ENCODE measurements around the gene DNAH11. TPM values are rescaled to one million over a fixed set of nuclear protein-coding genes. Genes with fewer than 3 reads are reported as not detected.

Gene DNAH11
- polyA plus RNA-seq, 1 donor from 2014 or later: 0.16 TPM

- Histone ChIP-seq H3K27ac (ENCODE audit: low read length) (no peak overlapping the region), H3K27me3 (ENCODE audit: insufficient read depth, low read depth, low read length) (no peaks in the 10 kb centered on the region), H3K36me3 (ENCODE audit: insufficient read depth, low read length) (no peaks in the 10 kb centered on the region), H3K9me2 (ENCODE audit: insufficient read depth, low read length) (no peaks in the 10 kb centered on the region), H2AFZ (ENCODE audit: low read depth, low read length) (no peak overlapping the region), H4K20me1 (ENCODE audit: insufficient read depth) (no peaks in the 10 kb centered on the region), H3K4me2 (ENCODE audit: low read length) (no peak overlapping the region), H3F3A (ENCODE audit: insufficient read depth, low read length, poor library complexity, severe bottlenecking) (no peaks in the 10 kb centered on the region), H3K4me3 (ENCODE audit: low read length) (no peak overlapping the region), H3K9me3 (ENCODE audit: low read length) (no peaks in the 10 kb centered on the region), H3K9ac (ENCODE audit: low read length) (no peak overlapping the region), H3K79me2 (replicated peaks; ENCODE audit: insufficient read depth, low read length) (no peaks in the 10 kb centered on the region)
- TF ChIP-seq EZH2 (IDR thresholded peaks at IDR 0.05; ENCODE audit: borderline replicate concordance, insufficient read depth, low read length, poor library complexity, severe bottlenecking): no peak
- no peak for TF ChIP-seq CTCF (IDR thresholded peaks at IDR 0.05; ENCODE audit: poor library complexity, severe bottlenecking)
- TF ChIP-seq REST (IDR thresholded peaks at IDR 0.05; ENCODE audit: borderline replicate concordance): no peak
- no peak for TF ChIP-seq RAD21 (conservative IDR thresholded peaks at IDR 0.05)
- TF ChIP-seq SMC3 (conservative IDR thresholded peaks at IDR 0.05; ENCODE audit: poor library complexity): no peak
- TF ChIP-seq POLR2AphosphoS5 (IDR thresholded peaks at IDR 0.05): no peak
- TF ChIP-seq EP300 (conservative IDR thresholded peaks at IDR 0.05; ENCODE audit: poor library complexity, severe bottlenecking): no peak
- TF ChIP-seq MXI1 (conservative IDR thresholded peaks at IDR 0.05; ENCODE audit: poor library complexity, severe bottlenecking): no peak
Measured at GRCh38 chr7:21722371-21722770, 179.5 kb downstream of the DNAH11 start.

DNA sequence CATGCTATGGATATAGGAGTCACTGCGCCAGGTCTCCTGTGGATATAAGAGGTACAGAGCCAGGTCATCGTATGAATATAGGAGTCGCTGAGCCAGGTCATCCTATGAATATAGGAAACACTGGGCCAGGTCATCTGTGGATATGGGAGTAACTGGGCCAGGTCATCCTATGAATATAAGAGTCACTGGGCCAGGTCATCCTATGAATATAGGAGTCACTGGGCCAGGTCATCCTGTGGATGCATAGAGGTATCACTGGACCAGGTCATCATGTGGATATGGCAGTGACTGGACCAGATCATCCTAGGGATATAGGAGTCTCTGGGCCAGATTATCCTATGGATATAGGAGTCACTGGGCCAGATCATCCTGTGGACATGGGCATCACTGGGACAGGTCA, 181.7 kb downstream of the DNAH11 start:
- no peak overlapping the region for H3K4me2 ChIP-seq (ENCODE audit: low read length)
- no peaks in the 10 kb centered on the region for H4K20me1 ChIP-seq (ENCODE audit: insufficient read depth)
- H3K79me2 ChIP-seq (replicated peaks; ENCODE audit: insufficient read depth, low read length): no peaks in the 10 kb centered on the region
- no peaks in the 10 kb centered on the region for H3K9me2 ChIP-seq (ENCODE audit: insufficient read depth, low read length)
- H3K36me3 ChIP-seq (ENCODE audit: insufficient read depth, low read length): no peaks in the 10 kb centered on the region
- H3K9ac ChIP-seq (ENCODE audit: low read length): no peak overlapping the region
- no peaks in the 10 kb centered on the region for H3K27me3 ChIP-seq (ENCODE audit: insufficient read depth, low read depth, low read length)
- no peaks in the 10 kb centered on the region for H3K9me3 ChIP-seq (ENCODE audit: low read length)
- TF ChIP-seq EZH2 (IDR thresholded peaks at IDR 0.05; ENCODE audit: borderline replicate concordance, insufficient read depth, low read length, poor library complexity, severe bottlenecking): no peak
- TF ChIP-seq REST (IDR thresholded peaks at IDR 0.05; ENCODE audit: borderline replicate concordance): no peak
- no peak for TF ChIP-seq RAD21 (conservative IDR thresholded peaks at IDR 0.05)
- no peak for TF ChIP-seq EP300 (conservative IDR thresholded peaks at IDR 0.05; ENCODE audit: poor library complexity, severe bottlenecking)
- no peak for TF ChIP-seq MXI1 (conservative IDR thresholded peaks at IDR 0.05; ENCODE audit: poor library complexity, severe bottlenecking)
- no peak for TF ChIP-seq TAF1 (IDR thresholded peaks at IDR 0.05; ENCODE audit: low read depth)
- no peak for TF ChIP-seq CTCF (IDR thresholded peaks at IDR 0.05; ENCODE audit: poor library complexity, severe bottlenecking)
- no peak for TF ChIP-seq POLR2AphosphoS5 (IDR thresholded peaks at IDR 0.05)
- TF ChIP-seq SMC3 (conservative IDR thresholded peaks at IDR 0.05; ENCODE audit: poor library complexity): no peak
- no peak overlapping the region for H3K4me3 ChIP-seq (ENCODE audit: low read length)
- no peak overlapping the region for H2AFZ ChIP-seq (ENCODE audit: low read depth, low read length)
- H3K27ac ChIP-seq (ENCODE audit: low read length): no peak overlapping the region
- H3F3A ChIP-seq (ENCODE audit: insufficient read depth, low read length, poor library complexity, severe bottlenecking): no peaks in the 10 kb centered on the region

Measured in neural cell (in vitro differentiated cells).